NCI-H146 treated with DMSO at 0.1 percent for 48 hours (cell line): ENCODE results near the gene KCTD21.
"Not testable (repeated sequence)": the region's sequence is repeated elsewhere in the genome, so short reads cannot be mapped to it uniquely, and the experiment has no call there.

Source experiments
- DNase-seq: peaks from one replicate; lab custom pipeline; 2025; ENCODE audit not compliant: unreplicated experiment; lab: John Stamatoyannopoulos, UW

Gene KCTD21

GRCh38 chr11:78188286-78189173 is at the start of gene KCTD21, which contains the start of gene USP35:
TSS of gene KCTD21 (minus strand) at chr11:78188626. CDS start at chr11:78174554, 14,072 bp downstream.
TSS of gene USP35 (plus strand) at chr11:78188919. CDS start at chr11:78196246, 7,327 bp downstream.
- DNase-seq = peak; percentile 89

GRCh38 chr11:78237293-78238046 is 49.0 kb upstream of the KCTD21 start:
- DNase-seq = no peak

- no peak for DNase-seq
Measured at GRCh38 chr11:78234006-78234405, 45.6 kb upstream of the KCTD21 start.

GRCh38 chr11:78233046-78233445 is 44.6 kb upstream of the KCTD21 start:
- DNase-seq = not testable (repeated sequence)

- no peak for DNase-seq
Measured at GRCh38 chr11:78231962-78232501, 43.6 kb upstream of the KCTD21 start.

- no peak for DNase-seq
Measured at GRCh38 chr11:78230161-78230877, 41.9 kb upstream of the KCTD21 start.

- DNase-seq = no peak
Measured at GRCh38 chr11:78229106-78229505, 40.7 kb upstream of the KCTD21 start.

GRCh38 chr11:78228467-78228866 is 40.0 kb upstream of the KCTD21 start:
- DNase-seq = peak; percentile 66

GRCh38 chr11:78227921-78228320 is 39.5 kb upstream of the KCTD21 start:
- DNase-seq = no peak

GRCh38 chr11:78226684-78227680 is 38.6 kb upstream of the KCTD21 start:
- DNase-seq = no peak

GRCh38 chr11:78224906-78225420 is 36.5 kb upstream of the KCTD21 start:
- no peak for DNase-seq

GRCh38 chr11:78224506-78224905 is 36.1 kb upstream of the KCTD21 start:
- DNase-seq = no peak

GRCh38 chr11:78223320-78223954 is 35.0 kb upstream of the KCTD21 start:
- no peak for DNase-seq

- not testable (repeated sequence) for DNase-seq
Measured at GRCh38 chr11:78222726-78223125, 34.3 kb upstream of the KCTD21 start.

GRCh38 chr11:78221396-78222315 is 33.2 kb upstream of the KCTD21 start:
- DNase-seq = no peak

GRCh38 chr11:78220218-78221157 is 32.1 kb upstream of the KCTD21 start:
- no peak for DNase-seq
